GM12878 (cell line): ENCODE data around the gene UBC. TPM values are rescaled to one million over a fixed set of nuclear protein-coding genes. Genes with fewer than 3 reads are reported as not detected.

Source experiments
- BMI1 ChIP-seq: fragments of 450-650 bp; IDR thresholded peaks from 2 replicates; pipeline ENCODE4 v1.6.1; 2016; ENCODE audit warnings: mild to moderate bottlenecking, moderate library complexity, borderline replicate concordance
- CTCF ChIP-seq, 3 experiments: IDR thresholded peaks in 2 of 3; conservative IDR thresholded peaks in 1 of 3; 2 replicates each; pipeline ENCODE4 v1.5.1; 2011; ENCODE audit warnings: low read depth in 3 of 3, low read length in 3 of 3, mild to moderate bottlenecking in 3 of 3, control low read depth in 2 of 3, moderate library complexity in 2 of 3, inconsistent platforms in 1 of 3, mixed read lengths in 1 of 3; ENCODE audit not compliant: control insufficient read depth in 2 of 3, insufficient read depth in 1 of 3; ENCODE audit errors: extremely low read depth in 1 of 3
- DPF2 ChIP-seq: fragments of 450-650 bp; IDR thresholded peaks from 2 replicates; pipeline ENCODE4 v1.6.1; 2017; ENCODE audit warnings: mild to moderate bottlenecking
- EED ChIP-seq: sonication (generic); IDR thresholded peaks from 2 replicates; pipeline ENCODE4 v1.6.1; 2016; ENCODE audit warnings: antibody characterized with exemption, low read depth
- FOXM1 ChIP-seq: IDR thresholded peaks from 2 replicates; pipeline ENCODE4 v1.6.1; 2012; ENCODE audit warnings: low read depth, mild to moderate bottlenecking, inconsistent platforms, low read length, moderate library complexity
- IRF5 ChIP-seq: fragments of 450-650 bp; IDR thresholded peaks from 2 replicates; pipeline ENCODE4 v1.6.1; 2017; ENCODE audit warnings: borderline replicate concordance
- POLR2AphosphoS2 ChIP-seq: IDR thresholded peaks from 2 replicates; pipeline ENCODE4 v1.6.1; 2011; ENCODE audit warnings: low read depth, mild to moderate bottlenecking, low read length, improper control_type of control experiment, moderate library complexity
- RAD21 ChIP-seq: IDR thresholded peaks from 2 replicates; pipeline ENCODE4 v1.6.1; 2011; ENCODE audit warnings: mild to moderate bottlenecking, low read depth, low read length, moderate library complexity; ENCODE audit not compliant: insufficient read depth
- SMAD1 ChIP-seq: fragments of 450-650 bp; IDR thresholded peaks from 2 replicates; pipeline ENCODE4 v1.6.1; 2018; ENCODE audit warnings: mild to moderate bottlenecking, low read depth; ENCODE audit not compliant: partially characterized antibody
- YY1 ChIP-seq: IDR thresholded peaks from 2 replicates; pipeline ENCODE4 v1.6.1; 2011; ENCODE audit warnings: low read depth, mild to moderate bottlenecking, low read length
- polyA plus RNA-seq, 11 experiments: library from polyadenylated mRNA; depleted of rRNA in 4 of 11; unstranded in 6 of 11; stranded (reverse) in 5 of 11; fragments of >200 nt; fragmentation: Nextera tagmentation in 4 of 11; fragmentation: Illumina TruSeq in 1 of 11; extraction: Ambion mirVana in 4 of 11; extraction: Trizol in 1 of 11; gene quantifications; 1 replicate in 1 of 11; 2 replicates in 10 of 11; pipeline versions ENCODE4 v1.2.1 to v1.2.3, GENCODE V29; 2011 to 2016; ENCODE audit warnings: inconsistent platforms in 2 of 11, missing spikeins in 2 of 11, low read depth in 1 of 11
- total RNA-seq, 4 experiments: library from RNA; depleted of rRNA in 3 of 4; stranded (reverse); fragments of >200 nt in 3 of 4; fragmentation: Illumina TruSeq in 1 of 4; extraction: Trizol in 1 of 4; gene quantifications; 2 replicates each; pipeline versions ENCODE4 v1.2.1 to v1.2.3, GENCODE V29; 2013 to 2021

Gene UBC
- total and polyA plus RNA-seq, 10 of the 15 experiments (the other 5 are each of a cell fraction or from before 2014, with no cell fraction given) = 653 to 1,666 (median 874) TPM

- TF ChIP-seq IRF5 (no peak), RAD21 (no peak), EED (no peak), SMAD1 (no peak), YY1 (no peak; the same call in 1 of the 2 replicates), BMI1 (peak; percentile 37; the same call in 1 of the 2 replicates), DPF2 (peak; percentile 79; the same call in 1 of the 2 replicates), POLR2AphosphoS2 (no peak), CTCF (IDR thresholded peaks at IDR 0.05 in 2 of 3, conservative IDR thresholded peaks at IDR 0.05 in 1 of 3; ENCODE audit: control insufficient read depth in 2 of 3, extremely low read depth in 1 of 3, insufficient read depth in 1 of 3, low read depth in 3 of 3, low read length in 3 of 3) (no peak), FOXM1 (no peak)
Measured at GRCh38 chr12:124940143-124940392, 25.6 kb upstream of the UBC start (continued).
